ENCODE measurements around the gene SLCO4A1. TPM values are rescaled to one million over a fixed set of nuclear protein-coding genes. Genes with fewer than 3 reads are reported as not detected.

The SLCO4A1 gene
- total and polyA plus RNA-seq, 2 donors (not counting 1 experiment from before 2014, with no cell fraction given) = 0.50 TPM; not detected in 1

- no peak for DNase-seq (ENCODE audit: low read depth in 2 of 2)
Observed at GRCh38 chr20:62596486-62596885, 45.8 kb upstream of the SLCO4A1 start.

DNA sequence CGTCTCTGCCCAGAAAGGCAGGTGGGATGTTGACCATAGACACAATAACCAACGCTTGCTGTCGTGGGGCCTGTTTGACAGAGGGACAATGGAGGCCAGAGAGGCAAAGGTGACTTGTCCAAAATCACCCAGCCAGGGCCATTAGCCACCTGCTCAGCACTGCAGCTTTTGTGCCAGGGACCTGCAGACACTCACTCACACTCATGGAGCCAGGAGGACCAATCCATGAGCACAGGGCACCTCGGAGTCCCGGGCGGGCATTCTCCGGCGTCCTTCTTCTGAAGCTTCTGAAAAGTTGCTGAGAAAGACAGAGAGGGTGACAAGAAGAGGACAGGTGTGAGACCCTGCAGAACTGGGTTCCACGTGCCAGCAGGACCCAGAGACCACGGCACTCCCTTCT, 45.4 kb upstream of the SLCO4A1 start:
- Histone ChIP-seq H3K27ac (ENCODE audit: insufficient read depth, low read length) (no peak overlapping the region), H3K9ac (ENCODE audit: insufficient read depth, low read length) (no peak overlapping the region), H3K36me3 (ENCODE audit: control insufficient read depth, insufficient read depth, low read length) (no peaks in the 10 kb centered on the region), H3K79me2 (ENCODE audit: control insufficient read depth, insufficient read depth, low read length) (no peaks in the 10 kb centered on the region), H3K27me3 (ENCODE audit: control insufficient read depth, insufficient read depth, low read length) (no peaks in the 10 kb centered on the region), H4K20me1 (ENCODE audit: control insufficient read depth, extremely low read depth, insufficient read depth, low read length) (no peaks in the 10 kb centered on the region), H3K4me1 (ENCODE audit: control insufficient read depth, extremely low read depth, insufficient read depth, low read length) (no peaks in the 10 kb centered on the region), H3K9me3 (ENCODE audit: control insufficient read depth, insufficient read depth, low read depth, low read length) (no peaks in the 10 kb centered on the region), H2AFZ (ENCODE audit: low read length) (no peak overlapping the region), H3K4me3 (replicated peaks in 1 of 4; ENCODE audit: control extremely low read depth in 1 of 4, insufficient read depth in 1 of 4, low read depth in 3 of 4, low read length in 4 of 4) (no peak overlapping the region), H3K4me2 (ENCODE audit: extremely low read depth, insufficient read depth, low read length) (no peak overlapping the region)
- no peak for DNase-seq (ENCODE audit: low read depth in 2 of 2)
- TF ChIP-seq, protein P1, sequence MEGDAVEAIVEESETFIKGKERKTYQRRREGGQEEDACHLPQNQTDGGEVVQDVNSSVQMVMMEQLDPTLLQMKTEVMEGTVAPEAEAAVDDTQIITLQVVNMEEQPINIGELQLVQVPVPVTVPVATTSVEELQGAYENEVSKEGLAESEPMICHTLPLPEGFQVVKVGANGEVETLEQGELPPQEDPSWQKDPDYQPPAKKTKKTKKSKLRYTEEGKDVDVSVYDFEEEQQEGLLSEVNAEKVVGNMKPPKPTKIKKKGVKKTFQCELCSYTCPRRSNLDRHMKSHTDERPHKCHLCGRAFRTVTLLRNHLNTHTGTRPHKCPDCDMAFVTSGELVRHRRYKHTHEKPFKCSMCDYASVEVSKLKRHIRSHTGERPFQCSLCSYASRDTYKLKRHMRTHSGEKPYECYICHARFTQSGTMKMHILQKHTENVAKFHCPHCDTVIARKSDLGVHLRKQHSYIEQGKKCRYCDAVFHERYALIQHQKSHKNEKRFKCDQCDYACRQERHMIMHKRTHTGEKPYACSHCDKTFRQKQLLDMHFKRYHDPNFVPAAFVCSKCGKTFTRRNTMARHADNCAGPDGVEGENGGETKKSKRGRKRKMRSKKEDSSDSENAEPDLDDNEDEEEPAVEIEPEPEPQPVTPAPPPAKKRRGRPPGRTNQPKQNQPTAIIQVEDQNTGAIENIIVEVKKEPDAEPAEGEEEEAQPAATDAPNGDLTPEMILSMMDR (conservative IDR thresholded peaks at IDR 0.05 in 1 of 2, IDR thresholded peaks at IDR 0.05 in 1 of 2; ENCODE audit: low read depth in 1 of 2, low read length in 2 of 2) = no peak
- no peak for TF ChIP-seq EZH2 (IDR thresholded peaks at IDR 0.05; ENCODE audit: low read length, missing control alignments)

More at GRCh38 chr20:62596486-62596885, 45.8 kb upstream of the SLCO4A1 start:
- Histone ChIP-seq H3K36me3 (ENCODE audit: control insufficient read depth, insufficient read depth, low read length) (no peaks in the 10 kb centered on the region), H2AFZ (ENCODE audit: low read length) (no peak overlapping the region), H4K20me1 (ENCODE audit: control insufficient read depth, extremely low read depth, insufficient read depth, low read length) (no peaks in the 10 kb centered on the region), H3K4me2 (ENCODE audit: extremely low read depth, insufficient read depth, low read length) (no peak overlapping the region), H3K4me1 (ENCODE audit: control insufficient read depth, extremely low read depth, insufficient read depth, low read length) (no peaks in the 10 kb centered on the region), H3K9me3 (ENCODE audit: control insufficient read depth, insufficient read depth, low read depth, low read length) (no peaks in the 10 kb centered on the region), H3K4me3 (replicated peaks in 1 of 4; ENCODE audit: control extremely low read depth in 1 of 4, insufficient read depth in 1 of 4, low read depth in 3 of 4, low read length in 4 of 4) (no peak overlapping the region), H3K79me2 (ENCODE audit: control insufficient read depth, insufficient read depth, low read length) (no peaks in the 10 kb centered on the region), H3K9ac (ENCODE audit: insufficient read depth, low read length) (no peak overlapping the region), H3K27me3 (ENCODE audit: control insufficient read depth, insufficient read depth, low read length) (no peaks in the 10 kb centered on the region), H3K27ac (ENCODE audit: insufficient read depth, low read length) (no peak overlapping the region)
- TF ChIP-seq EZH2 (IDR thresholded peaks at IDR 0.05; ENCODE audit: low read length, missing control alignments) = no peak
- TF ChIP-seq, protein P1 (conservative IDR thresholded peaks at IDR 0.05 in 1 of 2, IDR thresholded peaks at IDR 0.05 in 1 of 2; ENCODE audit: low read depth in 1 of 2, low read length in 2 of 2) = no peak

DNA sequence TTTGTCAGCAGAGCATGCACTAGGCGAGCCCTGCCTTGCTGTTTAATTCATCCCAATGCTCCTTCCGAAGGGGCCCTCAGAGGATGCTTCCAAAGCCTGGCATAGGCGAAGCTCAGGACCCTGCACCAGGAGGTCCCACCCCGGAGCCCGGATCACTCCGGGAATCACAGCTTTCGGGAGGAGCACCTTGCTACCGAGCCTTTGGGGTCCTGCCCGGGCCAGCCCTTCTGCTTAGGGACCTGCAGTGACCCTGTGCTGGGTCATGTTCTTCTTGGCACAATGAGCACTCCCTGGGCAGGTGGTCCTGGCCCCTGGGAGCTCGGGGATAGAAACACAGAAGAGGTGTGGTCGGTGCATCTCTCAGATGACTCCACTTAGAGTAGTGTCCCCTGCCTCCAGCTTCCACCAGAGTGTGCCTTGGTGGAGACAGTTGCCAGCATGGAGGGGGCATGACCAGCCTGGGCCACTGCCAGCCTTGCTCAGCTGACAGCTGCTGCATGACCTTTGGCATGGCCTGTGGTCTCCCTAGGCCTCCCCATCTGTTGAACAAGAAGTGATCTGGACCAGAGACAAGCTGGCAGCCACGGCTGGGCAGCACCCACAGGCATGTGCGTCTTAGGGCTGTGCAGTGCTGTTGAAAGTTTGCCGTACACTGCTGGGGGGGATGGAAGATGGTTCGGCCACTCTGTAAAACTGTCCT, 44.7 kb upstream of the SLCO4A1 start:
- DNase-seq (ENCODE audit: low read depth in 2 of 2) = no peak
- no peak overlapping the region for H3K9ac ChIP-seq (ENCODE audit: insufficient read depth, low read length)
- no peaks in the 10 kb centered on the region for H3K4me1 ChIP-seq (ENCODE audit: control insufficient read depth, extremely low read depth, insufficient read depth, low read length)
- no peaks in the 10 kb centered on the region for H3K36me3 ChIP-seq (ENCODE audit: control insufficient read depth, insufficient read depth, low read length)
- no peak overlapping the region for H3K27ac ChIP-seq (ENCODE audit: insufficient read depth, low read length)
- H3K4me2 ChIP-seq (ENCODE audit: extremely low read depth, insufficient read depth, low read length) = no peak overlapping the region
- H3K9me3 ChIP-seq (ENCODE audit: control insufficient read depth, insufficient read depth, low read depth, low read length) = no peaks in the 10 kb centered on the region
- H3K27me3 ChIP-seq (ENCODE audit: control insufficient read depth, insufficient read depth, low read length) = peaks cover 4% of the 10 kb centered on the region
- TF ChIP-seq, protein P1 (conservative IDR thresholded peaks at IDR 0.05 in 1 of 2, IDR thresholded peaks at IDR 0.05 in 1 of 2; ENCODE audit: low read depth in 1 of 2, low read length in 2 of 2) = no peak
- no peak for TF ChIP-seq EZH2 (IDR thresholded peaks at IDR 0.05; ENCODE audit: low read length, missing control alignments)
- no peaks in the 10 kb centered on the region for H3K79me2 ChIP-seq (ENCODE audit: control insufficient read depth, insufficient read depth, low read length)
- no peaks in the 10 kb centered on the region for H4K20me1 ChIP-seq (ENCODE audit: control insufficient read depth, extremely low read depth, insufficient read depth, low read length)
- H2AFZ ChIP-seq (ENCODE audit: low read length) = no peak overlapping the region
- no peak overlapping the region for H3K4me3 ChIP-seq (replicated peaks in 1 of 4; ENCODE audit: control extremely low read depth in 1 of 4, insufficient read depth in 1 of 4, low read depth in 3 of 4, low read length in 4 of 4)

All from fibroblast of lung (primary cell).